Adrenal gland (tissue), 5 donors: ENCODE measurements around the gene LPP.

Experiments
- POLR2A ChIP-seq, 2 donors: fragments of 450-650 bp; IDR thresholded peaks; one replicate each; pipeline ENCODE4 v1.6.1; 2017; ENCODE audit warnings: antibody characterized with exemption in 2 of 2, mild to moderate bottlenecking in 2 of 2, moderate library complexity in 1 of 2
- TF ChIP-seq, protein P1 (sequence below), 6 experiments: fragments of 450-650 bp in 4 of 6; fragments of 200-600 bp in 2 of 6; sonication (generic) in 1 of 6; IDR thresholded peaks; 1 replicate in 5 of 6; 2 replicates in 1 of 6; pipeline versions ENCODE4 v1.5.1 to v1.8.0; 2016 to 2021; ENCODE audit warnings: antibody characterized with exemption in 6 of 6, mild to moderate bottlenecking in 2 of 6, moderate library complexity in 1 of 6
- donor health status: DM: no; HTN: no; CAD: no.

- no peak for TF ChIP-seq POLR2A (IDR thresholded peaks at IDR 0.05)
- TF ChIP-seq, protein P1, sequence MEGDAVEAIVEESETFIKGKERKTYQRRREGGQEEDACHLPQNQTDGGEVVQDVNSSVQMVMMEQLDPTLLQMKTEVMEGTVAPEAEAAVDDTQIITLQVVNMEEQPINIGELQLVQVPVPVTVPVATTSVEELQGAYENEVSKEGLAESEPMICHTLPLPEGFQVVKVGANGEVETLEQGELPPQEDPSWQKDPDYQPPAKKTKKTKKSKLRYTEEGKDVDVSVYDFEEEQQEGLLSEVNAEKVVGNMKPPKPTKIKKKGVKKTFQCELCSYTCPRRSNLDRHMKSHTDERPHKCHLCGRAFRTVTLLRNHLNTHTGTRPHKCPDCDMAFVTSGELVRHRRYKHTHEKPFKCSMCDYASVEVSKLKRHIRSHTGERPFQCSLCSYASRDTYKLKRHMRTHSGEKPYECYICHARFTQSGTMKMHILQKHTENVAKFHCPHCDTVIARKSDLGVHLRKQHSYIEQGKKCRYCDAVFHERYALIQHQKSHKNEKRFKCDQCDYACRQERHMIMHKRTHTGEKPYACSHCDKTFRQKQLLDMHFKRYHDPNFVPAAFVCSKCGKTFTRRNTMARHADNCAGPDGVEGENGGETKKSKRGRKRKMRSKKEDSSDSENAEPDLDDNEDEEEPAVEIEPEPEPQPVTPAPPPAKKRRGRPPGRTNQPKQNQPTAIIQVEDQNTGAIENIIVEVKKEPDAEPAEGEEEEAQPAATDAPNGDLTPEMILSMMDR (IDR thresholded peaks at IDR 0.05): no peak
Observed at GRCh38 chr3:188581365-188581764, 427.4 kb downstream of the LPP start.
